ENCODE results near the gene STK25.

The STK25 gene

DNA sequence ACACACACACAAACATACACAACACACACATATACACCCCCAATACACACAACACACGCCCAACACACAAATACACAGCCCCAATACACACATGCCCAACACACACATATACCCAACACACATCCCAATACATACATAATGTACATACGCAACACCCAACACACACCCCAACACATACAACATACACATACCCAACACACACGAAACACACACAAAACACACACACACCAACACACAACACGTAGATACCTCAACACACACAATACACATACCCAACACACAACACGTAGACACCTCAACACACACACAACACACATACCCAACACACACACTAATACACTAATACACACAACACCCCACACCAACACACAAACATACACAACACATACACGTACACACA is 8.9 kb upstream of the STK25 start:
- DNase-seq (ENCODE audit: low read depth), result no peak
- TF ChIP-seq, protein P1, sequence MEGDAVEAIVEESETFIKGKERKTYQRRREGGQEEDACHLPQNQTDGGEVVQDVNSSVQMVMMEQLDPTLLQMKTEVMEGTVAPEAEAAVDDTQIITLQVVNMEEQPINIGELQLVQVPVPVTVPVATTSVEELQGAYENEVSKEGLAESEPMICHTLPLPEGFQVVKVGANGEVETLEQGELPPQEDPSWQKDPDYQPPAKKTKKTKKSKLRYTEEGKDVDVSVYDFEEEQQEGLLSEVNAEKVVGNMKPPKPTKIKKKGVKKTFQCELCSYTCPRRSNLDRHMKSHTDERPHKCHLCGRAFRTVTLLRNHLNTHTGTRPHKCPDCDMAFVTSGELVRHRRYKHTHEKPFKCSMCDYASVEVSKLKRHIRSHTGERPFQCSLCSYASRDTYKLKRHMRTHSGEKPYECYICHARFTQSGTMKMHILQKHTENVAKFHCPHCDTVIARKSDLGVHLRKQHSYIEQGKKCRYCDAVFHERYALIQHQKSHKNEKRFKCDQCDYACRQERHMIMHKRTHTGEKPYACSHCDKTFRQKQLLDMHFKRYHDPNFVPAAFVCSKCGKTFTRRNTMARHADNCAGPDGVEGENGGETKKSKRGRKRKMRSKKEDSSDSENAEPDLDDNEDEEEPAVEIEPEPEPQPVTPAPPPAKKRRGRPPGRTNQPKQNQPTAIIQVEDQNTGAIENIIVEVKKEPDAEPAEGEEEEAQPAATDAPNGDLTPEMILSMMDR (IDR thresholded peaks at IDR 0.05; ENCODE audit: insufficient read depth, low read depth, low read length, missing control alignments), result no peak
- H3K4me3 ChIP-seq (ENCODE audit: low read depth, low read length), result no peak overlapping the region

DNA sequence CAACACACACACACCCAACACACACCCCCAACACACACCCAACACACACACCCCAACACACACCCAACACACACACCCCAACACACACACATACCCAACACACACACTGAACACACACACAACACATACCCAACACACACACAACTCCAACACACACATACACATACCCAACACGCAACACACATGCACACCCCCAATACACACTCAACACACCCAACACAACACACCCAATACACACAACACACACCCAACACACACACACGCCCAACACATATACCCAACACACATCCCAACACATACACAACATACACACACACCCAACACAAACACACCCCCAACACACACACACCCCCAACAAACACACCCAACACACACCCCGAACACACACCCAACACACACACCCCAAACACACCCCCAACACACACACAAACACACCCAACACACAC is 8.2 kb upstream of the STK25 start:
- TF ChIP-seq, protein P1 (IDR thresholded peaks at IDR 0.05; ENCODE audit: insufficient read depth, low read depth, low read length, missing control alignments), result no peak
- no peak for DNase-seq (ENCODE audit: low read depth)
- H3K4me3 ChIP-seq (ENCODE audit: low read depth, low read length), result no peak overlapping the region

DNA sequence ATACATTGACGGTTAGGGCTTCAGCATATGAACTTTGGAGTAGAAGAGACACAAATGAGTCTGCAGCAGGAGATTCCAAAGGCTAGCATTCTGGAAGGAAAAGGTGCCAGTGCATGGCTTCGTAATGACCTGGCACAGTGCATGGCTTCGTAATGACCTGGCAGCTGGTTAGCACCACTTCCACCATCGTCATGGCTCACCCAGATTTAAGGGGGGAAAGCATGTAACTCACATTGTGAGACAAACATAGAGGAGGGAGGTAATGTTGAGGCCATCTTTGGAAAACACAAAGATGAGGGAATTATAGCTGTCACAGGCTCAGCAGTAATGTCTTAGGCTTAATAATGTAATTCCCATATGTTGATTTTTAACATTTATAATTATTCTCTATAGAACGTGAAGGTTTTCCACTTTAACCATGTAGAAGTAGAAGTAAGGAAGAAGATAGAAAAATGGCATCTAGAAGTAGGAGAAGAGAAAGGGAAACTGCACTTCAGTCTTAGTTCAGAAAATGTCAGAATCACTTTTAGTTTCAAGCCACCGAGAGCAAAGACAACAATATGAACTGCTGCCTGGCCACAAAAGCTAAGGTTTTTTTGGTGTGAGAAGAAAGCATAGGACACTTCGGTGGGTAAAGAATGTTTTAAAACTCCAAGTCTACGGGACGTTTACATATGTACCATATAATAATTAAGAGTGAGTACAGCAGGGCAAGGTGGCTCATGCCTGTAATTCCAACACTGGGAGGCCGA is 6.8 kb upstream of the STK25 start:
- H3K4me3 ChIP-seq (ENCODE audit: low read depth, low read length), result peak overlapping the region; percentile 38
- peak; percentile 82 for DNase-seq (ENCODE audit: low read depth)
- TF ChIP-seq, protein P1 (IDR thresholded peaks at IDR 0.05; ENCODE audit: insufficient read depth, low read depth, low read length, missing control alignments), result no peak

DNA sequence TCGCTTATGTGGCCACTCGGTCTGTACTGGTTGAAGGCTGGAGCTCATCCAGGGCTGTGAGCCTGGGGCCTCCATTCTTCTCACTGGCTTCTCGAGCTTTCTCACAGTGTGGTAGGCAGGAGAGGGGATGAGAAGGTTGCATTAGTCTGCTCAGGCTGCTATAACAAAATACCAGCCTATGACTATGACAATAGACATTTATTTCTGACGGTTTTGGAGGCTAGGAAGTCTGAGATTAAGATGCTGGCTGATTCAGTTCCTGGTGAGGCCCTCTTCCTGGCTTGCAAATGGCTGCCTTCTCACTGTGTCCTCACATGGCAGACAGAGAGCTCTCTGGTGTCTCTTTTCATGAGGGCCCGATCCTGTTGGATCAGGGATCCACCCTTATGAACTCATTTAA is 6.2 kb upstream of the STK25 start:
- no peak overlapping the region for H3K4me3 ChIP-seq (ENCODE audit: low read depth, low read length)
- TF ChIP-seq, protein P1 (IDR thresholded peaks at IDR 0.05; ENCODE audit: insufficient read depth, low read depth, low read length, missing control alignments), result no peak
- no peak for DNase-seq (ENCODE audit: low read depth)

DNA sequence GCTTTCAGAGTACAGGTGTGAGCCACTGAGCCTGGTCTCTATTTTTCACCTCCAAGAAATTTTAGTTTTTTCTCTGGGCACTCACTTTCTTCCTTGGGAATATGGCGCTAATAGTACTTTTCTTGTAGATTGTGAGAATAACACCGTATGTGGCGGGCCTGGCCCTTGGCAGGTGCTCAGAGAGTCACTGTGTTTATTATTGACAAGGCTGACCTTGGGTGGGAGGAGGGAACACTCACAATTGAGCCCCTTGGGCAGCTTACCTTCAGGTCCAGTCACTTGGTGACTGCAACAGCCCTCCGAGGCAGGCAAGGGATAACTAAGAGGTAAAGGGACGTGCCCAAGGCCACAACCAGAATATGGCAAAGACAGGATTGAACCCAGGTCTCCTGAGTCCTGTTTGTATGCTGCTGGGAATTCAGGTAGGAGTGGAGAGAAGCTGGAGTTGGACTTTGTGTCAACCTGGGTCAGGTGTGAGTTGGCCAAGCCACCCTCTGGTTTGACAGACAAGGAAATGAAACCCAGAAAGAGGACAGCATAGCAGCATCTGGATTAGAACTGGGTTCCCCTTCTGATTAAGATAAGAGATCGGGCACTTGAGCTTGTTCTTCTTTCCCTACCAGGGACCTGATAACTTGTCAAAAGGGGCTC is 2.8 kb upstream of the STK25 start:
- DNase-seq (ENCODE audit: low read depth), result no peak
- H3K4me3 ChIP-seq (ENCODE audit: low read depth, low read length), result no peak overlapping the region

DNA sequence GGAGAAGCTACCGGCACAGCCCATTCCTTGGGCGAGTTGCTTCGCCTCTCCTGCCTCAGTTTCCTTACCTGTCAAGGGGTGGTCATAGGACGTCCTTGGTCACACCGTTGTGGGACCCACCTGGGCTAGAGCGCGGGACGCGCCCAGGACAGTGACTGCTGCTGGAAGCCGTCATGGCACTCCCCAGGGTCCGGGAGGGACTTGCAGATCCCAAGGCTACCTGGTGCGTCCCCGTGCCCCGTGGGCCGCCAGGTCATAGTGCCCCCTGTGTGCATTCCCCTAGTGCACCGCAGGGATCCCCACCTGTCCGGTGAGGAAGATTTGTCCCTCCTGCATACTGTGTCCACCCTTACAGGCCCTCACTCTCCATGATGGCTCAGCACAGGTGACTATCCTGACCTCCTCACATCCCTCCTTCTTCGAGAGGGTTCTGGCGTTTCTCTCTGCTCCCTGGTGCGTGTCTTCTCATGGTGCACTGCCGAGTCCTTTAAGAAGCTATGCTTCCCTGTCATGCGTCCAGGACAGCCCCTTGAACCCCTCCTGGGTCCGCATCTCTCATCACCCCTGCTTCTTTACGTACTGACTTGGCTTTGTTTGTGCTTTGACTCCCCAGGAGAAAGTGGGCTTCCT is 886 bp upstream of the STK25 start:
- DNase-seq (ENCODE audit: low read depth), result no peak
- TF ChIP-seq, protein P1 (IDR thresholded peaks at IDR 0.05; ENCODE audit: insufficient read depth, low read depth, low read length, missing control alignments), result no peak

More for the DNA sequence above, 2.8 kb upstream of the STK25 start:
- TF ChIP-seq, protein P1 (IDR thresholded peaks at IDR 0.05; ENCODE audit: insufficient read depth, low read depth, low read length, missing control alignments), result no peak

More for the DNA sequence above, 886 bp upstream of the STK25 start:
- peak overlapping the region; percentile 85 for H3K4me3 ChIP-seq (ENCODE audit: low read depth, low read length)

All from GM12865 (cell line).